WERI-Rb-1 (cell line): ENCODE data around the gene MUC21.

Experiments used
- DNase-seq: peaks from one replicate; pipeline ENCODE4 v3.0.0-alpha.2; 2020
- H3K27ac ChIP-seq: fragments of 250-450 bp; sonication (Bioruptor Pico); 2 replicates; pipeline ENCODE4 v1.5.1; 2020; ENCODE audit warnings: mild to moderate bottlenecking, moderate library complexity
- H3K27me3 ChIP-seq: fragments of 250-450 bp; sonication (Bioruptor Pico); 2 replicates; pipeline ENCODE4 v1.5.1; 2021; ENCODE audit warnings: mild to moderate bottlenecking, low read depth, moderate library complexity; ENCODE audit not compliant: insufficient read depth, severe bottlenecking
- H3K36me3 ChIP-seq: fragments of 250-450 bp; sonication (Bioruptor Pico); 2 replicates; pipeline ENCODE4 v1.5.1; 2020; ENCODE audit warnings: mild to moderate bottlenecking, moderate library complexity
- H3K4me3 ChIP-seq: 2 replicates; pipeline ENCODE4 v1.5.1; 2011; ENCODE audit warnings: low read depth, mild to moderate bottlenecking, control low read depth, low read length
- H3K9me3 ChIP-seq: fragments of 250-450 bp; sonication (Bioruptor Pico); 2 replicates; pipeline ENCODE4 v1.5.1; 2021; ENCODE audit warnings: mild to moderate bottlenecking, moderate library complexity; ENCODE audit not compliant: severe bottlenecking
- CTCF ChIP-seq: IDR thresholded peaks from 2 replicates; pipeline ENCODE4 v1.5.1; 2011; ENCODE audit warnings: low read depth, mild to moderate bottlenecking, control low read depth, inconsistent platforms, low read length

MUC21 gene

GRCh38 chr6:30970946-30971345, 12.6 kb upstream of the MUC21 start:
- Histone ChIP-seq H3K4me3 (no peak overlapping the region), H3K27ac (no peak overlapping the region), H3K27me3 (peaks cover 75% of the 10 kb centered on the region), H3K36me3 (no peaks in the 10 kb centered on the region), H3K9me3 (peaks cover 4% of the 10 kb centered on the region)
- no peak for TF ChIP-seq CTCF
- DNase-seq: no peak

GRCh38 chr6:30972816-30973215, 10.7 kb upstream of the MUC21 start:
- no peak for DNase-seq
- peaks cover 4% of the 10 kb centered on the region for H3K9me3 ChIP-seq
- no peak overlapping the region for H3K27ac ChIP-seq
- H3K27me3 ChIP-seq: peaks cover 69% of the 10 kb centered on the region
- no peak overlapping the region for H3K4me3 ChIP-seq
- no peak for TF ChIP-seq CTCF
- no peaks in the 10 kb centered on the region for H3K36me3 ChIP-seq

DNA sequence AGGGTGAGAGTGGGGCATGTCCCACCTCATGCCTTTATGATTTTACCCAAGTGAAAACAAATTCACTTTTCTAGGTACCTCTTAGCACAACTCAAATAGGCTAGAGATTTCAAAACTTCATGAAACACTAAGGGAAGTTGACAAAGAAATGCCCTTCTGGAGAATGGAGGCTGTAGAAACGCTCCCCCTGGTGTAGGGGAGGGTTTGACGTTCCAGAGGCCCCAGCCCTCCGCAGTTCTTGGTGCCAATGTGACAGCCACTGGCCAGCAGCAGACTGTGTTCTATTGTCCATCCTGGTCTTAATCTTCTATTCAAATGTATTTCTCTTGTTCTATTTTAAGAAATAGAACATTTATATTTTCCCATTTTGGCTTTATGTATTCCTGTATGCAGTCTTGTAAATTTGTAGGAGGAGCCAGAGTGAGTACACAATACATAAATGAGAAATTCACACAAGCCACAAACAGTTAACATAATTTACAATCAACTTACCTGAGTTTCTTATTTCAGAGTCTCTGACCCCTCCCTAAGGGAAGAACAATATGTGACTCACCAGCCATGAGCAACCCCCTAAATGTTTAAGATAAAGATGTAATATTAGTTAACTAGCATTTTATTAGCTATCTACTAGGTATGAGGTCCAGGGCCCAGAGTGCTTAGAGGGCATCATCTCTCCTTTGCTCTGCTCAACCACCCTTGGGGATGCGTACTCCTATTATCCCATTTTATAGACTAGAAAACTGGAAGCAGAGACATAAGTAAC, 8.8 kb upstream of the MUC21 start:
- no peaks in the 10 kb centered on the region for H3K9me3 ChIP-seq
- H3K27ac ChIP-seq: no peak overlapping the region
- H3K36me3 ChIP-seq: no peaks in the 10 kb centered on the region
- TF ChIP-seq CTCF: no peak
- H3K4me3 ChIP-seq: no peak overlapping the region
- no peak for DNase-seq
- peaks cover 67% of the 10 kb centered on the region for H3K27me3 ChIP-seq

DNA sequence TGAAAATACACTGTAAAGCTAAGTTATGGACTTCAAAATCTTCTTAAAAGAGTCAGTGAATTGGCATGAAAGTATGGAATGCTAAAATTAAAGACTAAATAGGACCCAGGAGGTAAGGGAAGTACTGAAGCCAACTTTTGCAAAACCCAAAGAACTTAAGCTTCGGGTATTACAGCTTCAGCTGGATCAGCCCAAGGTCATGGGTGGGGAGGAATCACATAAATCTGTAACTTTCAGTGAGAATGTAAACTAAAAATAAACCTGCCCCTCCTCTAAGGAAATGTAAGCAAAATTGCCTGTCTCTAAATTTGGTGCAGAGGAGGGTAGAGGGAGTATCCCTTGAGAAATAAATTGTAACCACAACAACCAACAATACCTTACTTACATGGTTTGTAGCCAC, 4.4 kb upstream of the MUC21 start:
- Histone ChIP-seq H3K36me3 (no peaks in the 10 kb centered on the region), H3K27ac (no peak overlapping the region), H3K9me3 (no peaks in the 10 kb centered on the region), H3K27me3 (peaks cover 61% of the 10 kb centered on the region), H3K4me3 (no peak overlapping the region)
- TF ChIP-seq CTCF: no peak
- DNase-seq: no peak

- no peak for DNase-seq
- no peak overlapping the region for H3K4me3 ChIP-seq
- TF ChIP-seq CTCF: no peak
- no peaks in the 10 kb centered on the region for H3K36me3 ChIP-seq
- peaks cover 60% of the 10 kb centered on the region for H3K27me3 ChIP-seq
- no peaks in the 10 kb centered on the region for H3K9me3 ChIP-seq
- no peak overlapping the region for H3K27ac ChIP-seq
Measured at GRCh38 chr6:30979690-30980089, 3.8 kb upstream of the MUC21 start.
